ENCODE results near the gene FALEC. TPM values are rescaled to one million over a fixed set of nuclear protein-coding genes. Genes with fewer than 3 reads are reported as not detected.

FALEC gene
- total and polyA plus RNA-seq, 2 experiments from 2014 or later: 1.7 TPM; not detected in 1

DNA sequence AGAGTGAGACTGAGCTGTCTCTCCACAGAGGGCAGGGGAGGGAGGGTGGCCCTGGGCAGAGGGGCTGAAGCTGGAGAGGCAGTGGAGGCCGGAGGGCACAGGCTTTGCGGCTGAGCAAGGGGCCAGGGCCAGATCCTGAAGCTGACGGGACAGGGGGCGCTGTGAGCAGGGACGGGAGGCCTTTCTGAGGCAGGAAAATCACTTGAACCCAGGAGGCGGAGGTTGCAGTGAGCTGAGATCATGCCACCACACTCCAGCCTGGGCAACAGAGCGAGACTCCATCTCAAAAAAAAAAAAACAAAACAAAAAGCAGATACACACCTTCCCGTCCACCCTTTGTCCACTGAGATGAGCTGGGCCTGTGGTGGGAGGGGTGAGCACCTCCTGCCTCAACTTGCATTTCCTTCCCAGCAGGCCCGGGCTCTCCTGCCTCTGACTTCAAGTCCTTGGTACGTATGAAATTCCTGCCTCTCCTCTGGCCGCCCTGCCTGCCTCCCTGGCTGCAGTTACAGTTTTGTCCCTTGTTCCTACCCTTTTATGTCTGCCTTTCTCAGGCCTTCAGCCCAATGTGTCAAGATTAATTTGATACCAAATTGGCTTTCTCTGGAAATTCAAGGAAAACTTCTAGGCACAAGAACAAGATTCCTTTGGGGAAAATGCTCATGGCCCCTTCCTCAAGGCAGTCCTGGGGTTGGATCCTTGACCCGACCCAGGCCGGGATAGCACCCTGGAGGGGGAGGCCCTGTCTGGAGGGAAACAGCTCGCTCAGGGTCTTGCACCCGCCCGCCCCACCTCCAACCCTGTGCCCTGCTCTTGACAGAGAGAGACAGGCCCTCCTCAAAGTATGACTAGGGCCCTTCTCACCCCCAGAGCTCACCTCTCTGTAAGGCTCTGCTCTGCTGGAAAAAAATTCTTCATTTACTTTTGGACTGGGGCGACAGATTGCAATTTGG, 22.5 kb downstream of the FALEC start:
- DNase-seq (ENCODE audit: low spot score): peak; percentile 77
- Histone ChIP-seq H4K20me1 (replicated peaks; ENCODE audit: insufficient read depth) (no peaks in the 10 kb centered on the region), H3K4me1 (ENCODE audit: insufficient read depth) (peaks cover 5% of the 10 kb centered on the region; the same call in 1 of the 2 replicates), H3K4me2 (peak overlapping the region; percentile 61), H3K79me2 (replicated peaks; ENCODE audit: insufficient read depth) (no peaks in the 10 kb centered on the region), H3F3A (replicated peaks; ENCODE audit: low read depth) (0 out of 2 replicates have a peak, but pooled peaks cover under 1% of the 10 kb centered on the region), H3K4me3 (no peak overlapping the region), H2AFZ (peak overlapping the region; percentile 13), H3K36me3 (ENCODE audit: insufficient read depth) (no peaks in the 10 kb centered on the region), H3K9me2 (ENCODE audit: insufficient read depth) (no peaks in the 10 kb centered on the region), H3K27me3 (ENCODE audit: insufficient read depth) (no peaks in the 10 kb centered on the region), H3K27ac (ENCODE audit: low read depth) (peak overlapping the region; percentile 68)
- ATAC-seq: peak; percentile 77
- Mint-ChIP-seq H3K27ac (peak overlapping the region; percentile 84), H3K9me3 (no peaks in the 10 kb centered on the region), H3K4me3 (peak overlapping the region; percentile 15; the same call in 1 of the 3 replicates), H3K36me3 (ENCODE audit: low read depth) (no peaks in the 10 kb centered on the region), H3K4me1 (peaks cover 24% of the 10 kb centered on the region), H3K27me3 (ENCODE audit: insufficient read depth, low read depth, poor library complexity) (peaks cover 9% of the 10 kb centered on the region)
- TF ChIP-seq EZH2phosphoT487 (IDR thresholded peaks at IDR 0.05; ENCODE audit: unreplicated experiment): no peak
- TF ChIP-seq CREB1 (CRISPR knock-in tag; IDR thresholded peaks at IDR 0.05; ENCODE audit: low read depth): no peak
- TF ChIP-seq CTCF (conservative IDR thresholded peaks at IDR 0.05; ENCODE audit: low read depth in 2 of 2): peak; percentile 57 to 73
- TF ChIP-seq, protein P1, sequence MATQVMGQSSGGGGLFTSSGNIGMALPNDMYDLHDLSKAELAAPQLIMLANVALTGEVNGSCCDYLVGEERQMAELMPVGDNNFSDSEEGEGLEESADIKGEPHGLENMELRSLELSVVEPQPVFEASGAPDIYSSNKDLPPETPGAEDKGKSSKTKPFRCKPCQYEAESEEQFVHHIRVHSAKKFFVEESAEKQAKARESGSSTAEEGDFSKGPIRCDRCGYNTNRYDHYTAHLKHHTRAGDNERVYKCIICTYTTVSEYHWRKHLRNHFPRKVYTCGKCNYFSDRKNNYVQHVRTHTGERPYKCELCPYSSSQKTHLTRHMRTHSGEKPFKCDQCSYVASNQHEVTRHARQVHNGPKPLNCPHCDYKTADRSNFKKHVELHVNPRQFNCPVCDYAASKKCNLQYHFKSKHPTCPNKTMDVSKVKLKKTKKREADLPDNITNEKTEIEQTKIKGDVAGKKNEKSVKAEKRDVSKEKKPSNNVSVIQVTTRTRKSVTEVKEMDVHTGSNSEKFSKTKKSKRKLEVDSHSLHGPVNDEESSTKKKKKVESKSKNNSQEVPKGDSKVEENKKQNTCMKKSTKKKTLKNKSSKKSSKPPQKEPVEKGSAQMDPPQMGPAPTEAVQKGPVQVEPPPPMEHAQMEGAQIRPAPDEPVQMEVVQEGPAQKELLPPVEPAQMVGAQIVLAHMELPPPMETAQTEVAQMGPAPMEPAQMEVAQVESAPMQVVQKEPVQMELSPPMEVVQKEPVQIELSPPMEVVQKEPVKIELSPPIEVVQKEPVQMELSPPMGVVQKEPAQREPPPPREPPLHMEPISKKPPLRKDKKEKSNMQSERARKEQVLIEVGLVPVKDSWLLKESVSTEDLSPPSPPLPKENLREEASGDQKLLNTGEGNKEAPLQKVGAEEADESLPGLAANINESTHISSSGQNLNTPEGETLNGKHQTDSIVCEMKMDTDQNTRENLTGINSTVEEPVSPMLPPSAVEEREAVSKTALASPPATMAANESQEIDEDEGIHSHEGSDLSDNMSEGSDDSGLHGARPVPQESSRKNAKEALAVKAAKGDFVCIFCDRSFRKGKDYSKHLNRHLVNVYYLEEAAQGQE (IDR thresholded peaks at IDR 0.05; ENCODE audit: unreplicated experiment): no peak

DNA sequence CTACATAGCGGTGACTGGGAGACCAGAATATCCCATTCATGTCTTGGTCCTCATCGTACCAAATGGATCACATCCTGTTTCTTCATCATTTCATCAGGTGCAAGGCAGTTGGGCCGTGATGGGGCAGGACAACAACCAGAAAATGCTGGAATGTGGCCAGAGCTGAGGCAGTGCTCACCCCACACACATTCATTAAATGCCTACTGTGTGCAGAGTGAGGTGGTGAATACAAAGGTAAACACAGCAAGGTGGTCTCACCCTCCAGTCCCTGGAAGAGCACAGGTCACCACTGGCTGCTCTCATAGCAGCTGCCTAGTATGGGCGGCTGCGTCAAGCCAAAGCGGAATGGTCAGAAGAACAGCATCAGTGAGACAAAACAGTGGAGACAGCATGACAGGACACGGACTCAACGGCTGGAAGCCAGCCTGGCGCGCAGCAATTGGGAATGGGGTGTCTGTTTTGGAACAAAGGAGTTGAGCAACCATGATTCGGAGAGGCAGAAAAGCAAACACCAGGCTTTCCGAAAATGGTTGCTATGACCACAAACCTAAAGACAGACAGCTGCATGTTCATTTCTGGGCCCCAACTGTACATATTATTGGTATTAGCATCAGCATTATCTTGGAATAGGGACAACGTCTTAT, 28.1 kb downstream of the FALEC start:
- no peak overlapping the region for H3K27ac ChIP-seq (ENCODE audit: low read depth)
- ATAC-seq (no peak), DNase-seq (ENCODE audit: low spot score) (no peak)
- peaks cover 21% of the 10 kb centered on the region for H3K27me3 ChIP-seq (ENCODE audit: insufficient read depth)
- TF ChIP-seq JUNB (IDR thresholded peaks at IDR 0.05; ENCODE audit: unreplicated experiment): no peak
- no peak for TF ChIP-seq ZNF114 (CRISPR knock-in tag; IDR thresholded peaks at IDR 0.05)
- no peak for TF ChIP-seq CREB1 (CRISPR knock-in tag; IDR thresholded peaks at IDR 0.05; ENCODE audit: low read depth)
- no peak for TF ChIP-seq EZH2 (IDR thresholded peaks at IDR 0.05; ENCODE audit: low read depth, unreplicated experiment)
- TF ChIP-seq ZNF331 (CRISPR knock-in tag; IDR thresholded peaks at IDR 0.05; ENCODE audit: low read depth): no peak
- TF ChIP-seq STAT1 (IDR thresholded peaks at IDR 0.05; ENCODE audit: unreplicated experiment): no peak
- H2AFZ ChIP-seq: peak overlapping the region; percentile 84
- H3K36me3 ChIP-seq (ENCODE audit: insufficient read depth): no peaks in the 10 kb centered on the region
- H3K4me1 ChIP-seq (ENCODE audit: insufficient read depth): no peaks in the 10 kb centered on the region
- no peak overlapping the region for H3K27ac Mint-ChIP-seq
- H3K9me3 Mint-ChIP-seq: no peaks in the 10 kb centered on the region
- no peak overlapping the region for H3K4me3 ChIP-seq
- no peaks in the 10 kb centered on the region; the same call in 2 of the 3 replicates for H3K36me3 Mint-ChIP-seq (ENCODE audit: low read depth)
- H3F3A ChIP-seq (replicated peaks; ENCODE audit: low read depth): peaks cover 9% of the 10 kb centered on the region
- H4K20me1 ChIP-seq (replicated peaks; ENCODE audit: insufficient read depth): no peaks in the 10 kb centered on the region
- peaks cover 27% of the 10 kb centered on the region for H3K27me3 Mint-ChIP-seq (ENCODE audit: insufficient read depth, low read depth, poor library complexity)
- no peaks in the 10 kb centered on the region for H3K79me2 ChIP-seq (replicated peaks; ENCODE audit: insufficient read depth)
- no peak overlapping the region for H3K4me3 Mint-ChIP-seq
- H3K9me2 ChIP-seq (ENCODE audit: insufficient read depth): no peaks in the 10 kb centered on the region
- peaks cover 7% of the 10 kb centered on the region for H3K4me1 Mint-ChIP-seq
- H3K4me2 ChIP-seq: no peak overlapping the region

Data from GM23338 (cell line).